ENCODE measurements around the gene NTM. TPM values are rescaled to one million over a fixed set of nuclear protein-coding genes. Genes with fewer than 3 reads are reported as not detected.

The NTM gene
- total RNA-seq, 2 experiments from 2014 or later: not detected

- Mint-ChIP-seq H3K36me3 (ENCODE audit: low read depth) (no peaks in the 10 kb centered on the region), H3K4me1 (ENCODE audit: low read depth) (no peaks in the 10 kb centered on the region), H3K27me3 (no peaks in the 10 kb centered on the region), H3K27ac (no peak overlapping the region), H3K4me3 (no peak overlapping the region), H3K9me3 (no peaks in the 10 kb centered on the region)
- TF ChIP-seq CTCF (IDR thresholded peaks at IDR 0.05): no peak
- DNase-seq: no peak
- intact Hi-C loops (cut with micrococcal nuclease): no loop called here
- CTCF ChIA-PET: no interaction called here
- POLR2A ChIA-PET: no interaction called here
- no peak for ATAC-seq
These were observed 163.6 kb downstream of the NTM start for GRCh38 chr11:131533998-131534397.

GRCh38 chr11:131534611-131535010, 164.2 kb downstream of the NTM start:
- POLR2A ChIA-PET: no interaction called here

GRCh38 chr11:131536159-131536558, 165.7 kb downstream of the NTM start:
- Mint-ChIP-seq H3K4me1 (ENCODE audit: low read depth) (no peaks in the 10 kb centered on the region), H3K36me3 (ENCODE audit: low read depth) (no peaks in the 10 kb centered on the region), H3K4me3 (no peak overlapping the region), H3K27me3 (no peaks in the 10 kb centered on the region), H3K27ac (no peak overlapping the region), H3K9me3 (no peaks in the 10 kb centered on the region)
- intact Hi-C loops (cut with micrococcal nuclease): no loop called here
- DNase-seq (no peak), ATAC-seq (no peak)
- TF ChIP-seq CTCF (IDR thresholded peaks at IDR 0.05): no peak
- POLR2A ChIA-PET: no interaction called here
- CTCF ChIA-PET: no interaction called here

More at GRCh38 chr11:131534611-131535010, 164.2 kb downstream of the NTM start:
- no peak for TF ChIP-seq CTCF (IDR thresholded peaks at IDR 0.05)
- no peak for ATAC-seq
- Mint-ChIP-seq H3K4me1 (ENCODE audit: low read depth) (no peaks in the 10 kb centered on the region), H3K4me3 (no peak overlapping the region), H3K9me3 (no peaks in the 10 kb centered on the region), H3K27ac (no peak overlapping the region), H3K36me3 (ENCODE audit: low read depth) (no peaks in the 10 kb centered on the region), H3K27me3 (no peaks in the 10 kb centered on the region)
- CTCF ChIA-PET: no interaction called here
- intact Hi-C loops (cut with micrococcal nuclease): no loop called here
- DNase-seq: no peak

GRCh38 chr11:131537196-131537595, 166.8 kb downstream of the NTM start:
- no peaks in the 10 kb centered on the region for H3K27me3 Mint-ChIP-seq
- no peaks in the 10 kb centered on the region for H3K4me1 Mint-ChIP-seq (ENCODE audit: low read depth)
- no peaks in the 10 kb centered on the region for H3K9me3 Mint-ChIP-seq
- no peaks in the 10 kb centered on the region for H3K36me3 Mint-ChIP-seq (ENCODE audit: low read depth)
- intact Hi-C loops (cut with micrococcal nuclease): no loop called here
- no peak for DNase-seq
- no peak for ATAC-seq
- ChIA-PET CTCF (interaction anchor here (0.6 kb wide), 1 partner anchor 108 kb away, joined by 3 read pairs; no protein-coding TSS in a partner anchor), POLR2A (no interaction called here)
- no peak for TF ChIP-seq CTCF (IDR thresholded peaks at IDR 0.05)
- no peak overlapping the region for H3K27ac Mint-ChIP-seq
- H3K4me3 Mint-ChIP-seq: no peak overlapping the region

GRCh38 chr11:131537748-131538147, 167.3 kb downstream of the NTM start:
- intact Hi-C loops (cut with micrococcal nuclease): no loop called here
- Mint-ChIP-seq H3K27me3 (no peaks in the 10 kb centered on the region), H3K9me3 (no peaks in the 10 kb centered on the region)

More at GRCh38 chr11:131537748-131538147, 167.3 kb downstream of the NTM start:
- no peaks in the 10 kb centered on the region for H3K4me1 Mint-ChIP-seq (ENCODE audit: low read depth)
- no peak overlapping the region for H3K4me3 Mint-ChIP-seq
- H3K36me3 Mint-ChIP-seq (ENCODE audit: low read depth): no peaks in the 10 kb centered on the region
- H3K27ac Mint-ChIP-seq: no peak overlapping the region
- DNase-seq (no peak), ATAC-seq (no peak)
- POLR2A ChIA-PET: no interaction called here
- no peak for TF ChIP-seq CTCF (IDR thresholded peaks at IDR 0.05)
- CTCF ChIA-PET: no interaction called here
